ENCODE results near the gene BEX4. TPM values are rescaled to one million over a fixed set of nuclear protein-coding genes. Genes with fewer than 3 reads are reported as not detected.
A peak's percentile ranks its signal among the peaks of the same experiment; 100 is the strongest.
"Not testable (repeated sequence)": the region's sequence is repeated elsewhere in the genome, so short reads cannot be mapped to it uniquely, and the experiment has no call there.

Gene BEX4
- 61.7 and 62.2 TPM in 2 replicates for total RNA-seq (2014; rRNA removed; shearing (Covaris generic))

GRCh38 chrX:103214870-103215424 lies at the start of gene BEX4:
Gene BEX4 (plus strand): TSS chrX:103215108. CDS start chrX:103216154, 1,046 bp downstream.
- peak; percentile 86 for DNase-seq (ENCODE audit: low spot score)
- in situ Hi-C loops (cut with HindIII; ENCODE audit: low sequenced_read_pairs) = no loop called here

GRCh38 chrX:103170216-103170615 lies 44.7 kb upstream of the BEX4 start:
- DNase-seq (ENCODE audit: low spot score) = no peak
- in situ Hi-C loops (cut with HindIII; ENCODE audit: low sequenced_read_pairs) = no loop called here

- DNase-seq (ENCODE audit: low spot score) = no peak
- in situ Hi-C loops (cut with HindIII; ENCODE audit: low sequenced_read_pairs) = no loop called here
Measured at GRCh38 chrX:103171353-103171752, 43.6 kb upstream of the BEX4 start.

- DNase-seq (ENCODE audit: low spot score); in situ Hi-C loops (cut with HindIII; ENCODE audit: low sequenced_read_pairs): not testable (repeated sequence)
Measured at GRCh38 chrX:103175256-103175655, 39.7 kb upstream of the BEX4 start.

- in situ Hi-C loops (cut with HindIII; ENCODE audit: low sequenced_read_pairs) = no loop called here
- peak; percentile 56 for DNase-seq (ENCODE audit: low spot score)
Measured at GRCh38 chrX:103175944-103176753, 38.8 kb upstream of the BEX4 start.

- no peak for DNase-seq (ENCODE audit: low spot score)
- in situ Hi-C loops (cut with HindIII; ENCODE audit: low sequenced_read_pairs) = no loop called here
Measured at GRCh38 chrX:103177556-103177955, 37.4 kb upstream of the BEX4 start.

GRCh38 chrX:103183912-103184311 lies 31.0 kb upstream of the BEX4 start:
- in situ Hi-C loops (cut with HindIII; ENCODE audit: low sequenced_read_pairs) = no loop called here
- DNase-seq (ENCODE audit: low spot score) = no peak

GRCh38 chrX:103187953-103188475 lies 26.9 kb upstream of the BEX4 start:
- DNase-seq (ENCODE audit: low spot score) = no peak
- in situ Hi-C loops (cut with HindIII; ENCODE audit: low sequenced_read_pairs) = no loop called here

GRCh38 chrX:103197721-103198306 lies 17.1 kb upstream of the BEX4 start:
- DNase-seq (ENCODE audit: low spot score) = no peak
- in situ Hi-C loops (cut with HindIII; ENCODE audit: low sequenced_read_pairs) = no loop called here

GRCh38 chrX:103198668-103199067 lies 16.2 kb upstream of the BEX4 start:
- in situ Hi-C loops (cut with HindIII; ENCODE audit: low sequenced_read_pairs); DNase-seq (ENCODE audit: low spot score): not testable (repeated sequence)

GRCh38 chrX:103201041-103201440 lies 13.9 kb upstream of the BEX4 start:
- in situ Hi-C loops (cut with HindIII; ENCODE audit: low sequenced_read_pairs) = no loop called here
- no peak for DNase-seq (ENCODE audit: low spot score)

- in situ Hi-C loops (cut with HindIII; ENCODE audit: low sequenced_read_pairs) = no loop called here
- no peak for DNase-seq (ENCODE audit: low spot score)
Measured at GRCh38 chrX:103210056-103210455, 4.9 kb upstream of the BEX4 start.

GRCh38 chrX:103211012-103211715 lies 3.7 kb upstream of the BEX4 start:
- in situ Hi-C loops (cut with HindIII; ENCODE audit: low sequenced_read_pairs) = no loop called here
- DNase-seq (ENCODE audit: low spot score) = peak; percentile 64

- no peak for DNase-seq (ENCODE audit: low spot score)
- in situ Hi-C loops (cut with HindIII; ENCODE audit: low sequenced_read_pairs) = no loop called here
Measured at GRCh38 chrX:103212749-103213457, 2.0 kb upstream of the BEX4 start.

- DNase-seq (ENCODE audit: low spot score) = peak; percentile 45
- in situ Hi-C loops (cut with HindIII; ENCODE audit: low sequenced_read_pairs) = no loop called here
Measured at GRCh38 chrX:103215425-103215991, 600 bp downstream of the BEX4 start.

GRCh38 chrX:103220511-103221323 lies 5.8 kb downstream of the BEX4 start:
- no peak for DNase-seq (ENCODE audit: low spot score)
- in situ Hi-C loops (cut with HindIII; ENCODE audit: low sequenced_read_pairs) = no loop called here

GRCh38 chrX:103225918-103226317 lies 11.0 kb downstream of the BEX4 start:
- DNase-seq (ENCODE audit: low spot score); in situ Hi-C loops (cut with HindIII; ENCODE audit: low sequenced_read_pairs): not testable (repeated sequence)

GRCh38 chrX:103233263-103233662 lies 18.4 kb downstream of the BEX4 start:
- DNase-seq (ENCODE audit: low spot score) = no peak
- in situ Hi-C loops (cut with HindIII; ENCODE audit: low sequenced_read_pairs) = no loop called here

All from G401 (cell line).